CD14-positive monocyte (primary cell): Measurements from ENCODE around the gene TBX18. TPM values are rescaled to one million over a fixed set of nuclear protein-coding genes. Genes with fewer than 3 reads are reported as not detected.

Experiments
- DNase-seq, 3 donors: peaks; one replicate each; pipeline ENCODE4 v3.0.0-alpha.2; 2011 to 2022
- H2AFZ ChIP-seq: 2 replicates; pipeline ENCODE4 v1.6.0; 2012; ENCODE audit warnings: mild to moderate bottlenecking, low read depth, low read length, inconsistent platforms; ENCODE audit not compliant: insufficient read depth, poor library complexity, severe bottlenecking
- H3K27ac ChIP-seq, 2 donors: 1 replicate in 1 of 2; 2 replicates in 1 of 2; pipeline ENCODE4 v1.5.1; 2012 to 2013; ENCODE audit warnings: low read length in 2 of 2, control low read depth in 1 of 2, inconsistent platforms in 1 of 2, low read depth in 1 of 2, mild to moderate bottlenecking in 1 of 2
- H3K27me3 ChIP-seq, 2 donors: one replicate each; pipeline versions ENCODE4 v1.6.0 to v1.6.1; 2011 to 2013; ENCODE audit warnings: low read length in 2 of 2; ENCODE audit not compliant: control insufficient read depth in 2 of 2, insufficient read depth in 2 of 2
- H3K36me3 ChIP-seq, 2 donors: replicated peaks in 1 of 2; 1 replicate in 1 of 2; 2 replicates in 1 of 2; pipeline versions ENCODE4 v1.5.1 to v1.6.1; 2012 to 2013; ENCODE audit warnings: low read length in 2 of 2, control low read depth in 1 of 2, inconsistent platforms in 1 of 2, mild to moderate bottlenecking in 1 of 2; ENCODE audit not compliant: insufficient read depth in 2 of 2, control insufficient read depth in 1 of 2
- H3K4me1 ChIP-seq, 2 donors: 1 replicate in 1 of 2; 2 replicates in 1 of 2; pipeline versions ENCODE4 v1.5.1 to v1.6.1; 2012 to 2013; ENCODE audit warnings: low read length in 2 of 2, control low read depth in 1 of 2, inconsistent platforms in 1 of 2, mild to moderate bottlenecking in 1 of 2, moderate library complexity in 1 of 2; ENCODE audit not compliant: insufficient read depth in 2 of 2, control insufficient read depth in 1 of 2
- H3K4me2 ChIP-seq: replicated peaks from 2 replicates; pipeline ENCODE3; 2012; ENCODE audit warnings: low read length, moderate library complexity, mild to moderate bottlenecking; ENCODE audit not compliant: poor library complexity, severe bottlenecking; ENCODE audit errors: extremely low read depth
- H3K4me3 ChIP-seq, 3 experiments: fragments of 200-600 bp in 1 of 3; sonication (generic) in 1 of 3; replicated peaks in 1 of 3; 1 replicate in 2 of 3; 2 replicates in 1 of 3; pipeline ENCODE4 v1.5.1; 2011 to 2013; ENCODE audit warnings: low read length in 3 of 3, mild to moderate bottlenecking in 3 of 3, control low read depth in 2 of 3, low read depth in 2 of 3, inconsistent platforms in 1 of 3, moderate library complexity in 1 of 3
- H3K79me2 ChIP-seq: 2 replicates; pipeline ENCODE4 v1.6.0; 2012; ENCODE audit warnings: mild to moderate bottlenecking, control low read depth, inconsistent platforms, low read length, moderate library complexity; ENCODE audit not compliant: insufficient read depth
- H3K9ac ChIP-seq: 2 replicates; pipeline ENCODE4 v1.6.0; 2017; ENCODE audit warnings: low read length, mild to moderate bottlenecking; ENCODE audit not compliant: insufficient read depth, poor library complexity, severe bottlenecking
- H3K9me3 ChIP-seq, 2 donors: replicated peaks in 1 of 2; 1 replicate in 1 of 2; 2 replicates in 1 of 2; pipeline versions ENCODE4 v1.5.1 to v1.6.1; 2012 to 2013; ENCODE audit warnings: low read length in 2 of 2, control low read depth in 1 of 2; ENCODE audit not compliant: control insufficient read depth in 1 of 2, insufficient read depth in 1 of 2
- H4K20me1 ChIP-seq: 2 replicates; pipeline ENCODE4 v1.6.0; 2012; ENCODE audit warnings: mild to moderate bottlenecking, low read length, control low read depth, moderate library complexity; ENCODE audit not compliant: insufficient read depth
- H3K27ac Mint-ChIP-seq, 7 donors: one replicate each; pipeline ENCODE4 v1.8.0; 2020; ENCODE audit warnings: mild to moderate bottlenecking in 7 of 7, mixed read lengths in 7 of 7, moderate library complexity in 6 of 7, inconsistent platforms in 2 of 7
- H3K27me3 Mint-ChIP-seq, 3 donors: one replicate each; pipeline ENCODE4 v1.8.0; 2021 to 2022; ENCODE audit warnings: low read depth in 3 of 3, mild to moderate bottlenecking in 3 of 3, mixed read lengths in 3 of 3, moderate library complexity in 3 of 3, inconsistent platforms in 1 of 3
- H3K36me3 Mint-ChIP-seq, 2 donors: one replicate each; pipeline ENCODE4 v1.8.0; 2020; ENCODE audit warnings: mixed read lengths in 2 of 2, inconsistent platforms in 1 of 2, mild to moderate bottlenecking in 1 of 2
- H3K4me1 Mint-ChIP-seq: one replicate; pipeline ENCODE4 v1.8.0; 2020; ENCODE audit warnings: mild to moderate bottlenecking, mixed read lengths
- H3K4me3 Mint-ChIP-seq, 2 donors: one replicate each; pipeline ENCODE4 v1.8.0; 2020; ENCODE audit warnings: mild to moderate bottlenecking in 2 of 2, mixed read lengths in 2 of 2, moderate library complexity in 1 of 2
- H3K9me3 Mint-ChIP-seq, 7 donors: one replicate each; pipeline ENCODE4 v1.8.0; 2020 to 2022; ENCODE audit warnings: mixed read lengths in 7 of 7, mild to moderate bottlenecking in 6 of 7, moderate library complexity in 6 of 7, inconsistent platforms in 2 of 7
- CTCF ChIP-seq: fragments of 200-600 bp; IDR thresholded peaks from one replicate; pipeline ENCODE4 v1.8.0; 2022; ENCODE audit warnings: antibody characterized with exemption, mild to moderate bottlenecking
- WGBS: methylation state at CpG from one replicate; pipeline ENCODE4 v1.1.5; 2013; ENCODE audit warnings: missing lambda C conversion rate; ENCODE audit not compliant: insufficient coverage; 5-methylcytosine and 5-hydroxymethylcytosine counted together
- intact Hi-C, 2 donors: fragments of 100-400 bp; cut with micrococcal nuclease; formaldehyde crosslinking; loops; one replicate each; pipeline versions ENCODE4 v1.15.0 to v1.15.1; 2023
- polyA plus RNA-seq, 3 donors: library from polyadenylated mRNA; depleted of rRNA in 1 of 3; unstranded in 2 of 3; stranded (reverse) in 1 of 3; fragments of 300-500 nt in 2 of 3; fragments of >200 nt in 1 of 3; fragmentation: Illumina TruSeq in 2 of 3; gene quantifications; 1 replicate in 2 of 3; 2 replicates in 1 of 3; pipeline ENCODE4 v1.2.3, GENCODE V29; 2012 to 2021

Gene TBX18
- polyA plus RNA-seq, 3 donors, result 0.01 TPM; not detected in 2

DNA sequence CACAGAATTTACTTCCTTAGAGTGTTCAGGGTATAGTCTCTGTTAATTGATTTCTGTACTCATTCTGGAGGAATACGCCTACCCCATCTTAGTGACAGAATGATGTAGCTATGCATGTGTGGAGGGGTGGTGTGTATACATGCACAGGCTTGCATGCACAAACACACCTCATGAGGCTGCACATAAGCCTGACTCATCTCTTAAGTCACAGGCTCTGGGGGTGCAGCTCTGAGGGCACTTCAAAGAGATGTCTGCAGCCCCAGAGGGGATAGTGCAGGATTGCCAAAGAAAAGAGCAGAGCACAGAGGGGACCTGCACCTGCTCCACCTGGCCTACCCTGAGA lies 24.6 kb downstream of the TBX18 start:
- no peaks in the 10 kb centered on the region for H3K36me3 ChIP-seq
- Mint-ChIP-seq H3K9me3 (peaks cover 0 to 1% (median 0%) of the 10 kb centered on the region in 7 donors), H3K4me1 (no peaks in the 10 kb centered on the region), H3K36me3 (no peaks in the 10 kb centered on the region), H3K4me3 (no peak overlapping the region), H3K27ac (no peak overlapping the region), H3K27me3 (peaks cover 2 to 8% (median 3%) of the 10 kb centered on the region in 3 donors)
- no CpG with 5 or more reads among the region's 1 CpG for WGBS
- no peak overlapping the region for H2AFZ ChIP-seq
- H4K20me1 ChIP-seq, result no peaks in the 10 kb centered on the region
- no peak overlapping the region for H3K27ac ChIP-seq
- no peaks in the 10 kb centered on the region for H3K4me1 ChIP-seq
- no peak overlapping the region for H3K4me2 ChIP-seq
- no peak for DNase-seq
- H3K9me3 ChIP-seq, result no peaks in the 10 kb centered on the region
- peaks cover 2 to 3% of the 10 kb centered on the region in 2 donors for H3K27me3 ChIP-seq
- no peak overlapping the region for H3K9ac ChIP-seq
- H3K79me2 ChIP-seq, result no peaks in the 10 kb centered on the region
- intact Hi-C loops, result no loop called here
- TF ChIP-seq CTCF, result no peak
- H3K4me3 ChIP-seq, result no peak overlapping the region

DNA sequence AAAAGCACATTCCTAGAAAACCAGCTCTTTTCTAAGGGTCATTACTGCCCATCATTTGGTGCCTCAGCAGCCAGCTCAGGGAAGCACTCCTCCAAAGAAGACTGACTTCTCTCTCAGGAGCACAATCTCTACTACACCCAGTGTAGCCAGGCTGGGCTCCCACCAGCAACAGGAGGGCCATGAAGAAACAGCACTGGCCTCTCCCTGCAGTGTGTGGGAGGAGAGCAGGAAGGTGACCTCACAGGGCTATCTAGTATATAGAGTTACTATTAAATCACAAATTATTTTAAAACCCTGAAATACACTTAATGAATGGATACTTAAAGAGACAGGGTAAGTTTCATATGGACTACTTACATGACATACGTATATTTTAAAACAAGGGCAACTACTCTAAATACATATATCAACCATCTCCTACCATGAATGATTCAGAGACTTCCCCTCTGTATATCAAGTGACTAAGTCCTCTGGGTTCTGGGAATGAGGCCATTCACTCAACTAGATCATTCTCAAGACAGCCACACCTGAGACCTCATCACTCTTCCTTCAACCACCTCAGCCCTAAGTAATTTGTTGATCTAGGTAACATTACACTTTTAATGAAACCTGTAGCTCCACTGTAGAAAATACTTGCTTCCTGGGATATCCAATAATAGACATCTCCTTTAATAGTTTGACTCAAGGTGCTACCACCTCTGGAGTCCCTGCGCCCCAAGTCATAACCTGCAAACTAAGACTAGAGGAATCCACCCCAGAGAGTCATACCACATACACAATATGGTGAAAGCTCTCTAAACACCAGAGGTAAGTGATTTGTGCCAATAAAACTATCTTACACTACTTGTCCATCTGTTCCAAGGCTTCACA lies 25.2 kb downstream of the TBX18 start:
- DNase-seq, result no peak
- Mint-ChIP-seq H3K27ac (no peak overlapping the region), H3K9me3 (peaks cover 0 to 1% (median 0%) of the 10 kb centered on the region in 7 donors), H3K4me3 (no peak overlapping the region), H3K4me1 (no peaks in the 10 kb centered on the region), H3K27me3 (peaks cover 2 to 8% (median 3%) of the 10 kb centered on the region in 3 donors), H3K36me3 (no peaks in the 10 kb centered on the region)
- no peak overlapping the region for H3K27ac ChIP-seq
- TF ChIP-seq CTCF, result no peak
- no peak overlapping the region for H3K4me3 ChIP-seq
- WGBS, result no CpG with 5 or more reads among the region's 2 CpGs
- no peak overlapping the region for H3K9ac ChIP-seq
- no peak overlapping the region for H3K4me2 ChIP-seq
- H3K9me3 ChIP-seq, result no peaks in the 10 kb centered on the region
- no peaks in the 10 kb centered on the region for H4K20me1 ChIP-seq
- H3K27me3 ChIP-seq, result peaks cover 2 to 3% of the 10 kb centered on the region in 2 donors
- intact Hi-C loops, result no loop called here
- H2AFZ ChIP-seq, result no peak overlapping the region
- H3K79me2 ChIP-seq, result no peaks in the 10 kb centered on the region
- no peaks in the 10 kb centered on the region for H3K36me3 ChIP-seq
- H3K4me1 ChIP-seq, result no peaks in the 10 kb centered on the region
